ENCODE data around the gene VKORC1.

VKORC1 gene

DNA sequence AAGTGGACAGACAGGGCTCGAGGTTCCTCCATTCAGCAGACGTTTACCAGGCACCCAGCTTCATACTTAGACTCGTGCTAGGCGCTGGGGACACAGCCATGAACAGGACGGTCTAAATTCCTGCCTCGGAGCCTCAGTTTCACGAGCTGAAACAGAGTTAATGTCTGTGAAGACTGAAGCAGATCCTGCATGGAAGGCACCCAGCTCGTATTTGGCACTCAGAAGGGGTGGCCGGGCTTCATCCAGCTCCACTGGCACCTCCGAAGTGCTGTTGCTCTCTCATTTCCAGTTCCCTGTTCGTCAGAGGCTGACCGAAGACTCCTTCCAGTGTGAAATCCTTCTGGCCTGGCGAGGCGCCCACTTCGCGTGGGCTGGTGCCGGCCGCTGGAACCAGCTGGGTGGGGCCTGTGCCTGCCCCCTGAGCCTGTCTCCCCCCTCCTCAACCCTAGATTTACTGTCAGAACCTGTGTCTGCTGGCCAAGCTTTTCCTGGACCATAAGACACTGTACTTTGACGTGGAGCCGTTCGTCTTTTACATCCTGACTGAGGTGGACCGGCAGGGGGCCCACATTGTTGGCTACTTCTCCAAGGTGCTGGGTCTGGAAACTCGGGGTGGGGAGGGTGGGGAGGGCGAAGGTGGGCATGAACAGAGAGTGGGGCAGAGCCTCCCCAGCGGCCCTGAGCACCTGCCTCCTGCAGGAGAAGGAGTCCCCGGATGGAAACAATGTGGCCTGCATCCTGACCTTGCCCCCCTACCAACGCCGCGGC lies 35.2 kb upstream of the VKORC1 start:
- DNase-seq: no peak

DNA sequence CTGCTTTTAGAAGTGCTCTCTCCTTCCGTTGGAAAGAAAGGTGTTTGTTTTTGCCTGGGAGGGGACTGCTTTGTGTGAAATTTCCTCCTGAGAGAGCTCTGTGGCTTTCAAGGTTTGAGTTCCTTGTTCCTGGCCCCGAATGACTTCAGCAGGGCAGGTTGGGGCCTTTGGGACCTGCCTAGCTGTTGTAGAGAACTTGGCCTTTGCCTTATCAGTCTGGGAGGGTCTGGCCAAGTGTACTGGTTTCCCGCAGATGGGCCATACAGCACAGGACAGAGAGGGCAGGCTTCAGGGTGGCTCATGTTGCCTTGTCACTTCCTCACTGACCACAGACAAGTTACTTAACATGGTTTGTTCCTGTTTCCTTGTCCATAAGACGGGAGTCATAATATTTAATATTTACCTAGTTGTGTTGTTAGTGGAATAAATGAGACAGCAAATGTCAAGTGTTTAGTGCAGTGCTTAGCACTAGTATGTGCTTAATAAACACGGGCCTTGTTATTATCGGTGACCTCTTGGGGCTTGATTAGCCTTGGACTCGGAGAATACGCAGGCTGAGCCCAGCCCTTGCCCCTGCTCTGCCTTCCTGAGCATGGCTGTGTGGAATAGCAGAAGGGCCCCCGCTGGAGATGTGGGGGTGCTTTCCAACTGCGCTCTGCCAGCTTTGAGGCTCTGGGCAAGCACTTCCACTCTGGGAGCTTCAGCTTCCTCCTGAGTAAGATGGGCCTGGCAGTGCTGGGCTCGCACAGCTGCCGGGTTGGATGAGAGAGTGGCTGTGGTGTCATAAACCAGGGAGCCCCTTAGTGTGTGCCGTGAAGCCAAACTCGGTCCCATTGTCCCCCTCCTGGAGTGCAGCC lies 34.3 kb upstream of the VKORC1 start:
- DNase-seq: peak; percentile 28 to 77

DNA sequence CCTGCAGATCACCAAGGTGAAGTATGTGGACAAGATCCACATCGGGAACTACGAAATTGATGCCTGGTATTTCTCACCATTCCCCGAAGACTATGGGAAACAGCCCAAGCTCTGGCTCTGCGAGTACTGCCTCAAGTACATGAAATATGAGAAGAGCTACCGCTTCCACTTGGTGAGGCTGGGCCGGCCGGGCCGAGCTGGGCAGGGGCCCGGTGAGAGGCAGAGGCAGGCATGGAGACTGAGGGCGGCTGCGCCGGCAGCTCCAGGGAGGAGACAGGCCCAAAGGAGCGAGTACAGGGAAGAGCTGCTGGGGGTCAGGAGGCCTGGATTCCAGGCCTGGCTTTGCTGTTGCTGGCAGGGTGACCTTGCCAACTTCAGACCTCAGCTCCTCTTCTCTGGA lies 32.6 kb upstream of the VKORC1 start:
- no peak for DNase-seq

- DNase-seq: no peak
These were observed 31.2 kb upstream of the VKORC1 start for GRCh38 chr16:31125844-31126243.

- no peak for DNase-seq
These were observed 25.5 kb upstream of the VKORC1 start for GRCh38 chr16:31120129-31120528.

DNA sequence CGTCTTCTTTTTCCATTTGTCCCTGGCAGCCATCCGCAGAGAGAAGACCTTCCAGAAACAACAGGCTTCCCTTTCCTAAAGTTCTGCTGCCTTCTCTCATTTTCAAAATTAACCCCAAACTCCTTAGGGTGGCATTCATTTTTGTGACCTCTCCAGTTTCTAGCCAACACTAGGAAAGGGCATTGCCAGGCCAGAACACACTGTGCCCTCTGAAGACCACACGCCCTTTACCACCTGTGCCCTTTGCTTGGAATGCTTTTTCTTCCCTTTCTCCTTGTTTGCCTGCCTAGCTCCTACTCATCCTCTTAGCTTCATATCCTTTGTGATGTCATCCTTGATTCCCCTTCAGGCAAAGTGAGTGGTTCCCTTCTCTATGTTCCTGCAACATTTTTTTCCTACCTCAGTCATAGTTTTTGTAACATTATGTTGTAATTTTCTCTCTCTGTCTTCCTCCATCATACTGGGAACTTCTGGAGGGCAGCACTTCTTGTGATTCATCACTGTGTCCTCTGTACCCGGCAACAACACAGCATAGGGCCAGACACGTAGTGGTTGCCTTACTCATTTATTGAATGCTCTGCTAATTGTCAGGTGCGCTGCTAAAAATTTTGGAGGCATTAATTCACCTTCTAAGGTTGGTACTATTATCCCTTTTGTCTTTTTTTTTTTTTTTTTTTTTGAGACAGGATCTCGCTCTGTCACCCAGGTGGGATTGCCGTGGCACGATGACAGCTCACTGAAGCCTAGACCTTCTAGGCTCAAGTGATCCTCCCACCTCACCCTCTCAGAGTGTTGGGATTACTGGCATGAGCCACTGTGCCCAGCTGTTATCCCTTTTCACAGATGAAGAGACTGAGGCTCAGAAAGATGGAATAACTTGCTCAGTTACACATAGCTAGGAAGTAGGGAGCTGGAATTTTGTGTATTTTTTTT lies 23.9 kb upstream of the VKORC1 start:
- DNase-seq: peak in 1 of 2 donors; percentile 41

DNA sequence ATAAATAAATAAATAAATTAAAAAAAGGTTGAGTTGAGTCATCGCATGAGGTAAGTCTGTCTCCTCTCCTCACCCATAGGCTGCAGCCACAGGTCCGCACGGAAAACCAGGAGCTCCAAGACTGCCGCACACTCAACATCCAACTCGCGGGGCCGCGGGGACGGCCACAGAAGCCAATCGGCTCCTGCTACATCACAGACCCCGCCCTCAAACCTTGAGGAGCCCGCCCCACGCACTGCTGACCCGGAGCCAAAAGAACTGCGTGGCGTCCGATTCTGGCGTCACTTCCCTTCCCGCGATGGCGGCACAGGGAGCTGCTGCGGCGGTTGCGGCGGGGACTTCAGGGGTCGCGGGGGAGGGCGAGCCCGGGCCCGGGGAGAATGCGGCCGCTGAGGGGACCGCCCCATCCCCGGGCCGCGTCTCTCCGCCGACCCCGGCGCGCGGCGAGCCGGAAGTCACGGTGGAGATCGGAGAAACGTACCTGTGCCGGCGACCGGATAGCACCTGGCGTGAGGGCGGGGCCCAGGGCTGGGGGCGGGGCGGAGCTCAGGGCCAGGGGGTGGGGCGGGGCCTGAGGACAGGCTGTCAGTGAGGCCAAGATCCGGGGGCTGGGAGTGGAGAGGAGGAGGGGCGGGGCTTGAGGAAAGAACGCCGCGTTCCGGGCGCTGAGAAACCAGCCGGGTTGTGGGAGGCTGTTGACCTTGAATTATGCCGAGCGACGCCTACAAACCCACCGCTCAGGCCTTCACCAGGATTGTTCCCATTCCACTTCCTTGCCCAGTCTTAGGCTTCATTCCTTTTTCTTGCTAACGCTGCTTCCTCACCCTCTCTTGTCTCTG lies 23.0 kb upstream of the VKORC1 start, which contains the start of gene KAT8:
Gene KAT8 (plus strand): TSS at position 281 of the 839 bp plus-strand sequence. CDS start 18 bp downstream, at position 299.
- peak; percentile 98 for DNase-seq

- no peak for DNase-seq
These were observed 19.9 kb upstream of the VKORC1 start for GRCh38 chr16:31114468-31114867.

GRCh38 chr16:31113121-31114120 lies 18.8 kb upstream of the VKORC1 start:
- peak in 1 of 2 donors; percentile 47 for DNase-seq

GRCh38 chr16:31112711-31113110 lies 18.1 kb upstream of the VKORC1 start:
- no peak for DNase-seq

GRCh38 chr16:31111881-31112466 lies 17.4 kb upstream of the VKORC1 start:
- no peak for DNase-seq

- no peak for DNase-seq
These were observed 15.8 kb upstream of the VKORC1 start for GRCh38 chr16:31110106-31111034.

GRCh38 chr16:31109622-31110021 lies 15.0 kb upstream of the VKORC1 start:
- DNase-seq: no peak

GRCh38 chr16:31108794-31109558 lies 14.4 kb upstream of the VKORC1 start:
- no peak for DNase-seq

DNA sequence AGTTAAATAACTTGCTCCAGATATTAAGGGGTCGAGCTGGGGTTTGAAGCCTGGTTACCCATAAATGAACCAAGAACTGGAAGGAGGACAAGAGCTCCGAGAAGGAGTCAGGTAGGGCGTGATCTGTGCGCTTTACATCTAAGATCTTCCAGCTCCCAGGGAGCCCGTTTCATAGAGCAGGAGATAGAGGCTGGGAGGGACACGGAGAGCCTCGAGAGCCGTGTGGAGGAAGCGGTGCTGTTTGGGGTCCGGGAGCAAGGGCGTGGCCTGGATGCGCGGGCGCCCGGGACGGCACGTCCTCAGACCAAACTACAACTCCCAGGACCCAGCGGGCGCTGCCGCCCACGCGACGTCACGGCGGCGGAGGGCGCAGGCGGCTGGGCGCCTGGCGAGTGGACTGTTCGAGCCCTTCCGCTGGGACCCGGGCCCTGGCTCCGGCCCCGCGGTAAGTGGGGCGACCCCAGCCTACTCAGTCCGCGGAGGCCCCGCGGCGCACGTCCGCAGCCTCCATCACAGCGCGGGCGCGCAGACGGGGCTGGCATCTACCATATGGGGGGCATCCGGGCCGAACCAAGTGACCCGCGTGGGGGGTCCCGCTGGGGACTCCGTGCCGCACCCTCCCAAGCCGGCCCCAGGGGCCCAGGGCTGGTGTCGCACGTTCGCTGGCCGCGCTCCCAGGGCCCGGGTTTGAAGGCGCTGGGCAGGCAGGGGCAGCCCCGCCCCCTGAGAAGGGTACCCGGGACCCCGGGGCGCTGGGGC lies 13.6 kb upstream of the VKORC1 start, which contains the start of gene BCKDK:
Gene BCKDK (plus strand): TSS at position 352 of the 759 bp plus-strand sequence. CDS start 838 bp downstream, outside the sequence.
- peak; percentile 50 to 67 for DNase-seq

- no peak for DNase-seq
These were observed 12.9 kb upstream of the VKORC1 start for GRCh38 chr16:31107465-31107867.
